ENCODE measurements around the gene TAX1BP1. TPM values are rescaled to one million over a fixed set of nuclear protein-coding genes. Genes with fewer than 3 reads are reported as not detected.

Gene TAX1BP1
- total RNA-seq, 1 experiment from 2014 or later = 58.3 TPM

DNA sequence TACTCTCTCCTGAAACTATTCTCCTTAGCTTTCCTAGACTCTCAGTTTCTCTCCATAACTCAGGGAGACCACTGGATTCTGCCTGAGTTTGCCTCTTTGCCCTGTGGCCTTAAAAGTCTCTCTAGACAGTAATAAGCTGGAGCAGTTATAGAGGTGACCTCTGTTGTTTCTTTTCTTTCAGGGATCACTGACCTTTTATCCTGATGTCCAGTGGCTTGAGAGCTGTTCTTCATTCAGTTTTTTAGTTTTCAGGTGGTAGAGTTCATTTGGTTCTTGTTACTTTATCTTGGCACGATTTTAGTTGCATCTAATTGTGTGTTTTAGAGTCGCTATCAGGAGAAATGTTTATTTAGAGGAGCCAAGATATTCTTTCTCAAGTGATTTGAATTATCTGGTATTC is 37.7 kb downstream of the TAX1BP1 start:
- Histone ChIP-seq H3K23ac (ENCODE audit: insufficient read length, low read depth, low read length) (no peak overlapping the region), H3K9ac (ENCODE audit: extremely low read depth, insufficient read length, low read length) (no peak overlapping the region), H4K5ac (ENCODE audit: insufficient read length, low read depth, low read length) (no peak overlapping the region), H3K4me1 (ENCODE audit: insufficient read depth, low read length) (no peaks in the 10 kb centered on the region), H2BK15ac (ENCODE audit: low read depth, low read length) (no peak overlapping the region), H2BK12ac (ENCODE audit: insufficient read length, low read depth, low read length) (no peak overlapping the region), H3K14ac (ENCODE audit: insufficient read depth, low read length) (no peak overlapping the region), H3K79me1 (ENCODE audit: insufficient read depth, low read depth, low read length, poor library complexity, severe bottlenecking) (no peaks in the 10 kb centered on the region), H4K91ac (ENCODE audit: insufficient read length, low read depth, low read length) (no peak overlapping the region), H2BK5ac (ENCODE audit: insufficient read length, low read length) (no peak overlapping the region), H2AK5ac (ENCODE audit: insufficient read length, low read length) (no peak overlapping the region), H3K4me2 (ENCODE audit: insufficient read depth, insufficient read length, low read length) (no peak overlapping the region), H3K27me3 (ENCODE audit: insufficient read depth, low read length) (no peaks in the 10 kb centered on the region), H2AFZ (ENCODE audit: low read length) (no peak overlapping the region), H3K23me2 (ENCODE audit: insufficient read length, low read depth, low read length, poor library complexity, severe bottlenecking) (no peaks in the 10 kb centered on the region), H3T11ph (ENCODE audit: low read length) (no peak overlapping the region), H3K27ac (ENCODE audit: insufficient read length, low read depth, low read length) (no peak overlapping the region), H3K18ac (ENCODE audit: insufficient read length, low read depth, low read length) (no peak overlapping the region), H4K20me1 (ENCODE audit: control insufficient read depth, insufficient read depth, insufficient read length) (no peaks in the 10 kb centered on the region), H3K56ac (ENCODE audit: insufficient read length, low read depth, low read length) (no peak overlapping the region), H3K79me2 (ENCODE audit: insufficient read depth, low read length) (no peaks in the 10 kb centered on the region), H3K9me3 (ENCODE audit: control insufficient read depth, low read depth, low read length) (no peaks in the 10 kb centered on the region), H2BK120ac (ENCODE audit: low read depth, low read length, poor library complexity, severe bottlenecking) (no peak overlapping the region), H4K8ac (replicated peaks; ENCODE audit: insufficient read length, low read depth, low read length) (no peak overlapping the region), H3K4ac (ENCODE audit: low read depth, low read length) (no peak overlapping the region), H2BK20ac (ENCODE audit: low read depth, low read length, poor library complexity, severe bottlenecking) (no peak overlapping the region)
- TF ChIP-seq, protein P1, sequence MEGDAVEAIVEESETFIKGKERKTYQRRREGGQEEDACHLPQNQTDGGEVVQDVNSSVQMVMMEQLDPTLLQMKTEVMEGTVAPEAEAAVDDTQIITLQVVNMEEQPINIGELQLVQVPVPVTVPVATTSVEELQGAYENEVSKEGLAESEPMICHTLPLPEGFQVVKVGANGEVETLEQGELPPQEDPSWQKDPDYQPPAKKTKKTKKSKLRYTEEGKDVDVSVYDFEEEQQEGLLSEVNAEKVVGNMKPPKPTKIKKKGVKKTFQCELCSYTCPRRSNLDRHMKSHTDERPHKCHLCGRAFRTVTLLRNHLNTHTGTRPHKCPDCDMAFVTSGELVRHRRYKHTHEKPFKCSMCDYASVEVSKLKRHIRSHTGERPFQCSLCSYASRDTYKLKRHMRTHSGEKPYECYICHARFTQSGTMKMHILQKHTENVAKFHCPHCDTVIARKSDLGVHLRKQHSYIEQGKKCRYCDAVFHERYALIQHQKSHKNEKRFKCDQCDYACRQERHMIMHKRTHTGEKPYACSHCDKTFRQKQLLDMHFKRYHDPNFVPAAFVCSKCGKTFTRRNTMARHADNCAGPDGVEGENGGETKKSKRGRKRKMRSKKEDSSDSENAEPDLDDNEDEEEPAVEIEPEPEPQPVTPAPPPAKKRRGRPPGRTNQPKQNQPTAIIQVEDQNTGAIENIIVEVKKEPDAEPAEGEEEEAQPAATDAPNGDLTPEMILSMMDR (conservative IDR thresholded peaks at IDR 0.05) = no peak
- Mint-ChIP-seq H3K27ac (peak overlapping the region; percentile 5 to 24 (median 21); a peak in 4 of 7 replicates), H3K4me3 (no peak overlapping the region), H3K36me3 (ENCODE audit: insufficient read depth in 1 of 3, low read depth in 3 of 3) (no peaks in the 10 kb centered on the region), H3K27me3 (ENCODE audit: low read depth) (no peaks in the 10 kb centered on the region), H3K4me1 (peaks cover 8 to 10% of the 10 kb centered on the region in 2 experiments), H3K9me3 (no peaks in the 10 kb centered on the region)
- no CpG with 5 or more reads among the region's 2 CpGs for WGBS (ENCODE audit: extremely low coverage, insufficient read length, low lambda C conversion rate)
- DNase-seq = no peak

Measured in H9 (cell line).